HepG2 (cell line): Measurements from ENCODE around the gene RAB15. TPM values are rescaled to one million over a fixed set of nuclear protein-coding genes. Genes with fewer than 3 reads are reported as not detected.

ENCODE experiments used
- ATF3 ChIP-seq: sonication (generic); formaldehyde crosslinking; IDR thresholded peaks from 2 replicates; pipeline ENCODE4 v1.4.0; 2020; ENCODE audit warnings: missing genetic modification reagents
- CEBPB ChIP-seq: IDR thresholded peaks from 2 replicates; pipeline ENCODE4 v1.6.1; 2011; ENCODE audit warnings: low read depth, low read length, improper control_type of control experiment, borderline replicate concordance
- DBP ChIP-seq: sonication (generic); formaldehyde crosslinking; IDR thresholded peaks from 2 replicates; pipeline ENCODE4 v1.4.0; 2020; ENCODE audit warnings: missing genetic modification reagents; ENCODE audit errors: not compliant biosample characterization
- FOXP4 ChIP-seq: sonication (generic); formaldehyde crosslinking; IDR thresholded peaks from 2 replicates; pipeline ENCODE4 v1.4.0; 2020; ENCODE audit warnings: missing genetic modification reagents
- HDAC1 ChIP-seq: sonication (generic); formaldehyde crosslinking; IDR thresholded peaks from 2 replicates; pipeline ENCODE4 v1.5.1; 2020; ENCODE audit warnings: mild to moderate bottlenecking, missing genetic modification reagents
- IRF1 ChIP-seq: sonication (generic); formaldehyde crosslinking; IDR thresholded peaks from 2 replicates; pipeline ENCODE4 v1.4.0; 2020; ENCODE audit warnings: low read depth, mild to moderate bottlenecking, missing genetic modification reagents
- MYPOP ChIP-seq: sonication (generic); formaldehyde crosslinking; IDR thresholded peaks from 2 replicates; pipeline ENCODE4 v1.8.1; 2023; ENCODE audit warnings: mild to moderate bottlenecking, moderate library complexity, missing genetic modification reagents
- SOX6 ChIP-seq, 2 experiments: fragments of 450-650 bp in 1 of 2; sonication (generic) in 1 of 2; formaldehyde crosslinking in 1 of 2; IDR thresholded peaks; 2 replicates each; pipeline versions ENCODE4 v1.4.0 to v1.6.1; 2017 to 2020; ENCODE audit warnings: antibody characterized with exemption in 1 of 2, mild to moderate bottlenecking in 1 of 2, missing genetic modification reagents in 1 of 2
- TARDBP ChIP-seq: sonication (generic); formaldehyde crosslinking; IDR thresholded peaks from 2 replicates; pipeline ENCODE4 v1.8.0; 2022; ENCODE audit warnings: mild to moderate bottlenecking, missing genetic modification reagents
- THYN1 ChIP-seq: sonication (generic); formaldehyde crosslinking; IDR thresholded peaks from 2 replicates; pipeline ENCODE4 v1.8.1; 2023; ENCODE audit warnings: low read depth, mild to moderate bottlenecking, moderate library complexity, missing genetic modification reagents, borderline replicate concordance
- TOE1 ChIP-seq: sonication (generic); formaldehyde crosslinking; IDR thresholded peaks from 2 replicates; pipeline ENCODE4 v1.4.0; 2020; ENCODE audit warnings: mild to moderate bottlenecking, missing genetic modification reagents
- TP53 ChIP-seq: sonication (generic); formaldehyde crosslinking; conservative IDR thresholded peaks from 2 replicates; pipeline ENCODE4 v1.4.0; 2020; ENCODE audit warnings: missing genetic modification reagents
- ZNF275 ChIP-seq: sonication (generic); formaldehyde crosslinking; IDR thresholded peaks from 2 replicates; pipeline ENCODE4 v1.8.0; 2022; ENCODE audit warnings: missing genetic modification reagents, mild to moderate bottlenecking, inconsistent platforms, borderline replicate concordance
- ZNF44 ChIP-seq: sonication (generic); formaldehyde crosslinking; IDR thresholded peaks from 2 replicates; pipeline ENCODE4 v1.5.1; 2020; ENCODE audit warnings: mild to moderate bottlenecking, missing genetic modification reagents
- ZNF496 ChIP-seq: sonication (generic); formaldehyde crosslinking; IDR thresholded peaks from 2 replicates; pipeline ENCODE4 v1.8.1; 2023; ENCODE audit warnings: mild to moderate bottlenecking, moderate library complexity, missing genetic modification reagents; ENCODE audit not compliant: insufficient replicate concordance
- ZNF7 ChIP-seq: IDR thresholded peaks from 2 replicates; pipeline ENCODE4 v1.6.1; 2016; ENCODE audit warnings: missing biosample characterization, missing genetic modification reagents
- ZSCAN20 ChIP-seq: sonication (generic); formaldehyde crosslinking; IDR thresholded peaks from 2 replicates; pipeline ENCODE4 v1.4.0; 2020; ENCODE audit warnings: missing genetic modification reagents, mild to moderate bottlenecking, borderline replicate concordance
- ZXDC ChIP-seq: sonication (generic); formaldehyde crosslinking; IDR thresholded peaks from 2 replicates; pipeline ENCODE4 v1.5.0; 2020; ENCODE audit warnings: mild to moderate bottlenecking, missing genetic modification reagents
- polyA plus RNA-seq, 8 experiments: library from polyadenylated mRNA; depleted of rRNA in 3 of 8; stranded (reverse) in 7 of 8; unstranded in 1 of 8; fragments of >200 nt; fragmentation: Illumina TruSeq in 4 of 8; extraction: Trizol in 4 of 8; gene quantifications; 2 replicates each; pipeline versions ENCODE4 v1.2.1 to v1.2.3, GENCODE V29; 2011 to 2016; ENCODE audit warnings: low read depth in 4 of 8, missing spikeins in 1 of 8, mixed read lengths in 1 of 8; ENCODE audit not compliant: insufficient read depth in 1 of 8
- total RNA-seq, 5 experiments: library from RNA; depleted of rRNA; stranded (reverse); fragments of >200 nt; fragmentation: Illumina TruSeq; extraction: Trizol; gene quantifications; 2 replicates each; pipeline ENCODE4 v1.2.3, GENCODE V29; 2016; ENCODE audit warnings: low read depth in 1 of 5

RAB15 gene
- total and polyA plus RNA-seq, 2 of the 13 experiments (the other 11 are each of a cell fraction or from before 2014, with no cell fraction given): 7.4 to 18.5 TPM

- no peak for TF ChIP-seq ZNF7 (CRISPR knock-in tag)
- no peak for TF ChIP-seq SOX6 (IDR thresholded peaks at IDR 0.05)
- peak; percentile 81 for TF ChIP-seq SOX6 (CRISPR knock-in tag; IDR thresholded peaks at IDR 0.05)
- TF ChIP-seq TP53 (CRISPR knock-in tag): no peak
- 0 out of 2 replicates have a peak, but pooled peaks have one; percentile 79 for TF ChIP-seq ZSCAN20
- no peak for TF ChIP-seq TOE1 (CRISPR knock-in tag)
- TF ChIP-seq THYN1 (CRISPR knock-in tag): 0 out of 2 replicates have a peak, but pooled peaks have one; percentile 74
- peak; percentile 39 for TF ChIP-seq CEBPB
- TF ChIP-seq IRF1 (CRISPR knock-in tag): no peak
- TF ChIP-seq MYPOP (CRISPR knock-in tag): peak; percentile 79
- TF ChIP-seq ZXDC: no peak; the same call in none of the 2 replicates
- peak; percentile 79; the same call in 1 of the 2 replicates for TF ChIP-seq HDAC1
- TF ChIP-seq ZNF44 (CRISPR knock-in tag): peak; percentile 30; the same call in 1 of the 2 replicates
- TF ChIP-seq ZNF275 (CRISPR knock-in tag): peak; percentile 46; the same call in 1 of the 2 replicates
- no peak; the same call in 1 of the 2 replicates for TF ChIP-seq FOXP4 (CRISPR knock-in tag)
- peak; percentile 92; the same call in 1 of the 2 replicates for TF ChIP-seq TARDBP (CRISPR knock-in tag)
- peak; percentile 38; the same call in 1 of the 2 replicates for TF ChIP-seq ATF3 (CRISPR knock-in tag)
- no peak for TF ChIP-seq ZNF496 (CRISPR knock-in tag)
- no peak for TF ChIP-seq DBP (CRISPR knock-in tag)
Observed at GRCh38 chr14:64986648-64987437, 14.7 kb upstream of the RAB15 start, which contains the start of gene FNTB (continued).
